ENCODE measurements around the gene SETD6.

Gene SETD6

DNA sequence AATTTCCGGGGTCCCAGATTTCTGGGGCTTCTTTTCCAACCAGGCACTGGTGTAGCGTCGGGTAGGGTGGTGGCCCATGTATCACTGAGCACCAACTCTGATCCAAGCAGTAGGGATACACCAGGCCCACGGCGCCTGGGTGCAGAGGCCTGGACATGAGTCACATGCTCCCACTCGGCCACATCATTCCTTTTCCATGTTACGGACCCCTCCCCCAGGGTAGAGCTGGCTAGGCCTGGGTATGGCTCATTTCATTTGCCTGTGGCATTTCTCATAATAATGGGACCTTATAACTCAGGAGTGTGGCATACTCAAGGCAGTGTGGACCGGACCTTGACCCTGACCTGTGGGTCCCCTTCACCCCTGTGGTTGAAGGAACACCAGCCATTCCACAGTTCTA, 33.4 kb upstream of the SETD6 start:
- H3K27me3 ChIP-seq (ENCODE audit: low read depth, low read length): peaks cover 10% of the 10 kb centered on the region
- no peak overlapping the region for H3K4me3 ChIP-seq (ENCODE audit: low read length)
- H3K4me1 ChIP-seq (ENCODE audit: low read length): no peaks in the 10 kb centered on the region
- no peaks in the 10 kb centered on the region for H3K36me3 ChIP-seq (replicated peaks; ENCODE audit: low read depth, low read length)
- no peak overlapping the region for H3K27ac ChIP-seq (ENCODE audit: low read length)
- TF ChIP-seq EZH2phosphoT487 (IDR thresholded peaks at IDR 0.05; ENCODE audit: low read depth): no peak
- TF ChIP-seq CTCF (IDR thresholded peaks at IDR 0.05; ENCODE audit: low read depth, low read length): no peak
- no peak overlapping the region for H2AFZ ChIP-seq (ENCODE audit: low read depth, low read length)
- no peak overlapping the region for H3K4me2 ChIP-seq (ENCODE audit: low read length)
- no peaks in the 10 kb centered on the region for H3K79me2 ChIP-seq (ENCODE audit: low read length)
- no peaks in the 10 kb centered on the region for H3K9me3 ChIP-seq (ENCODE audit: insufficient read depth, low read length)
- no peak overlapping the region for H3K9ac ChIP-seq (ENCODE audit: low read length)
- no peaks in the 10 kb centered on the region for H4K20me1 ChIP-seq (ENCODE audit: insufficient read depth, low read length)

GRCh38 chr16:58485184-58485887, 30.0 kb upstream of the SETD6 start:
- no peaks in the 10 kb centered on the region for H3K9me3 ChIP-seq (ENCODE audit: insufficient read depth, low read length)
- H3K4me2 ChIP-seq (ENCODE audit: low read length): no peak overlapping the region
- no peaks in the 10 kb centered on the region for H3K79me2 ChIP-seq (ENCODE audit: low read length)
- no peak overlapping the region for H3K4me3 ChIP-seq (ENCODE audit: low read length)
- H3K27ac ChIP-seq (ENCODE audit: low read length): no peak overlapping the region
- H3K4me1 ChIP-seq (ENCODE audit: low read length): peaks cover 4% of the 10 kb centered on the region
- no peak overlapping the region for H3K9ac ChIP-seq (ENCODE audit: low read length)
- H3K27me3 ChIP-seq (ENCODE audit: low read depth, low read length): peaks cover 3% of the 10 kb centered on the region; the same call in 1 of the 2 replicates
- no peak overlapping the region for H2AFZ ChIP-seq (ENCODE audit: low read depth, low read length)
- no peak for TF ChIP-seq EZH2phosphoT487 (IDR thresholded peaks at IDR 0.05; ENCODE audit: low read depth)
- TF ChIP-seq CTCF (IDR thresholded peaks at IDR 0.05; ENCODE audit: low read depth, low read length): no peak
- H4K20me1 ChIP-seq (ENCODE audit: insufficient read depth, low read length): no peaks in the 10 kb centered on the region
- H3K36me3 ChIP-seq (replicated peaks; ENCODE audit: low read depth, low read length): no peaks in the 10 kb centered on the region

DNA sequence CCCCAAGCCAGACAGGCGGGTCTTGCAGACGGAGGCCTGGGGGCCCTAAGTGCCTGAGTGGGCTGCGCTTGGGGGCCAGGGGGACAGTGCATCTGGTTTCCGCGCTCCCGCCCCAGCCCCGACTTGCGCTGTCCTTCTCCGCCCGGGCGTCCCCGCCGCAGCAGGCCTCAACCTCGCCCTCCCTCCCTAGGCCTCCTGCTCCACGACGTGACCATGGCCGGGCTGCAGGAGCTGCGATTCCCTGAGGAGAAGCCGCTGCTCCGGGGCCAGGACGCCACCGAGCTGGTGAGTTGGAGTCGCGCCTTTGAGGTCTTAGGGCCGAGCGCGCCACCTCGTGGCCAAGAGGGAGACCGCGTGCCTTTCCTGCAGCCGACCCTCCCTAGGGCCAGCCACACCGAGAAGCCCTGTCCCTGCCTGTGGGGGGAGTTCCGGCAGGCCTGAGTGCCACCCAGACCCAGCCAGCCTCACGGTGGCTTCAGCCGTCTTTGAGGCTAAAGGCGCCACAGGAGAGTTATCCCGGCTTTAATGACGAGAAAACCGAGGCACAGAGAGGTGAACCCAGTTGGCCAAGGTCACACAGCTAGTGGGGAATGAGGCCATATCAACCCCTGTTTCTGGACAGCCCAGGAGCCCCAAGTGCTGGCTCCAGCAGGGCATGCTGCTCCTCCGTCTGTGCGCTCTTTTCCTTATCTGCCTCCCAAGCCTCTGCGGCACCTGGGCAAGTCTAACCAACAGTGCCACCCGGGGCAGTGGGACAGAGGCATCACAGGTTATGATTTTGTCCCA, 27.6 kb upstream of the SETD6 start:
- Histone ChIP-seq H3K9ac (ENCODE audit: low read length) (0 out of 2 replicates have a peak overlapping the region, but pooled peaks have one; percentile 33), H3K4me2 (ENCODE audit: low read length) (peak overlapping the region; percentile 87), H3K4me3 (ENCODE audit: low read length) (peak overlapping the region; percentile 72), H3K79me2 (ENCODE audit: low read length) (no peaks in the 10 kb centered on the region), H3K9me3 (ENCODE audit: insufficient read depth, low read length) (no peaks in the 10 kb centered on the region), H3K27me3 (ENCODE audit: low read depth, low read length) (no peaks in the 10 kb centered on the region), H3K27ac (ENCODE audit: low read length) (no peak overlapping the region), H3K36me3 (replicated peaks; ENCODE audit: low read depth, low read length) (no peaks in the 10 kb centered on the region), H4K20me1 (ENCODE audit: insufficient read depth, low read length) (no peaks in the 10 kb centered on the region), H2AFZ (ENCODE audit: low read depth, low read length) (peak overlapping the region; percentile 97), H3K4me1 (ENCODE audit: low read length) (peaks cover 4% of the 10 kb centered on the region)
- no peak for TF ChIP-seq EZH2phosphoT487 (IDR thresholded peaks at IDR 0.05; ENCODE audit: low read depth)
- TF ChIP-seq CTCF (IDR thresholded peaks at IDR 0.05; ENCODE audit: low read depth, low read length): peak; percentile 85

- TF ChIP-seq EZH2phosphoT487 (IDR thresholded peaks at IDR 0.05; ENCODE audit: low read depth) (no peak), CTCF (IDR thresholded peaks at IDR 0.05; ENCODE audit: low read depth, low read length) (no peak)
- Histone ChIP-seq H3K9ac (ENCODE audit: low read length) (no peak overlapping the region), H3K27me3 (ENCODE audit: low read depth, low read length) (peaks cover 2% of the 10 kb centered on the region; the same call in 1 of the 2 replicates), H3K79me2 (ENCODE audit: low read length) (no peaks in the 10 kb centered on the region), H3K4me2 (ENCODE audit: low read length) (no peak overlapping the region), H3K4me3 (ENCODE audit: low read length) (no peak overlapping the region), H3K4me1 (ENCODE audit: low read length) (peaks cover 4% of the 10 kb centered on the region), H3K27ac (ENCODE audit: low read length) (no peak overlapping the region), H4K20me1 (ENCODE audit: insufficient read depth, low read length) (no peaks in the 10 kb centered on the region), H3K9me3 (ENCODE audit: insufficient read depth, low read length) (no peaks in the 10 kb centered on the region), H3K36me3 (replicated peaks; ENCODE audit: low read depth, low read length) (no peaks in the 10 kb centered on the region), H2AFZ (ENCODE audit: low read depth, low read length) (no peak overlapping the region)
Measured at GRCh38 chr16:58488531-58488930, 26.8 kb upstream of the SETD6 start.
